ENCODE data around the gene EME1.

Gene EME1

GRCh38 chr17:50363217-50364060 is 9.6 kb upstream of the EME1 start:
- DNase-seq (ENCODE audit: low read depth in 3 of 3), result no peak

DNA sequence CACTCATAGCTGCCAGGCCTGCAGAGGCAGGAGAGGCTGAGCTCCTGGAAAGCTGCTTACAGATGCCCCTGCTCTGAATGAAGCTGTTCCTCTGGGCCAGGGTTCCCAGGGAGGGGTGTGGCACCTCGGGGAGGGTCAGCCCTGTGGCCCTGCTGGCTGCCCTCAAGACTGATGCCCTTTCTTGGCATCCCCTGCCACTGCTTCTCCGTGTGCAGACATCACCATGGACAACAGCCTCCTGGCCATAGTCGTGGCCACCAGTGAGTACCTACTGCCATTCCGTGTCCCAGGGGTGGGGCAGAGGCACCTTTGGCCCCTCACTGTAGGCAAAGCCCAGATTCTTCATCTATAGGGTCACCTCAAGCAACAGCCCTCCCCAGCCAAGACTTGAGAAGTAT is 9.0 kb upstream of the EME1 start:
- no peak for DNase-seq (ENCODE audit: low read depth in 3 of 3)

DNA sequence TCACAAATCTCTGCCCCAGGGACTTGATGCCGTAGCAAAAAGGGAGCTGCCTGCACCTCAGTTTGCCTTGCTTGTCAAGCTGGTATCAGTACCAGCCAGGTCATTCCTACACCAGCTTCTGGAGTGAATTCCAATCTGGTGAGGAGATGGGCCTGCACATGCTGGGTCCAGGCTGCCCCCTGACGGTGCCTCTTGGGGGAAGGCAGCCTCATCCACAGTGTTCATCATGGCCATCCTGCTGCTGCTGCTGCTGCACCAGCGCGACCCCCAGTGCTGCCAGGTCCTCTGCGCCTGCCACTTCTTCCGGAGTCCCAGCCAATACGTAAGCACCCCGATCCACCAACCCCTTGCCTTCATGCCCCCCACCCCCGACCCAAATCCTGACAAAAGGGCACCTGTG is 8.3 kb upstream of the EME1 start:
- no peak for DNase-seq (ENCODE audit: low read depth in 3 of 3)

DNA sequence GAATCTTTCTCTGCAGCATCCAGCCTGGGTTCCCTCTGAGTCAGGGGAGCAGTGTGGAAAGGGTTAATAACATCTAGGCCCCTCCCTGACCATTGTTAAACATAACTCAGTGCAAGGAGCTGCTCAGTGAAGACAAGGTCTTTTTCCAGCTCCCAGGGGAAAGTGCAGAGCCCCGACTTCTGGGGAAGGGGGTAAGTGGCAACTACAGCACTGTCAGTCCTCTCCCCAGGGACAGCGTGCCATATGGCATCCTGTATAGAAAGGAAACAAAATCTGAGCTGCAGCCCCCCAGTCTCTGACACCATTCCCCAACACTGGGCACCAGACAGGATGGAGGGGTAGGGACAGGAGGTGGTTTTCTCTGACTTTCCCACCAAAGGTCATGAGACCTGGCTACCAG is 7.9 kb upstream of the EME1 start:
- no peak for DNase-seq (ENCODE audit: low read depth in 3 of 3)

DNA sequence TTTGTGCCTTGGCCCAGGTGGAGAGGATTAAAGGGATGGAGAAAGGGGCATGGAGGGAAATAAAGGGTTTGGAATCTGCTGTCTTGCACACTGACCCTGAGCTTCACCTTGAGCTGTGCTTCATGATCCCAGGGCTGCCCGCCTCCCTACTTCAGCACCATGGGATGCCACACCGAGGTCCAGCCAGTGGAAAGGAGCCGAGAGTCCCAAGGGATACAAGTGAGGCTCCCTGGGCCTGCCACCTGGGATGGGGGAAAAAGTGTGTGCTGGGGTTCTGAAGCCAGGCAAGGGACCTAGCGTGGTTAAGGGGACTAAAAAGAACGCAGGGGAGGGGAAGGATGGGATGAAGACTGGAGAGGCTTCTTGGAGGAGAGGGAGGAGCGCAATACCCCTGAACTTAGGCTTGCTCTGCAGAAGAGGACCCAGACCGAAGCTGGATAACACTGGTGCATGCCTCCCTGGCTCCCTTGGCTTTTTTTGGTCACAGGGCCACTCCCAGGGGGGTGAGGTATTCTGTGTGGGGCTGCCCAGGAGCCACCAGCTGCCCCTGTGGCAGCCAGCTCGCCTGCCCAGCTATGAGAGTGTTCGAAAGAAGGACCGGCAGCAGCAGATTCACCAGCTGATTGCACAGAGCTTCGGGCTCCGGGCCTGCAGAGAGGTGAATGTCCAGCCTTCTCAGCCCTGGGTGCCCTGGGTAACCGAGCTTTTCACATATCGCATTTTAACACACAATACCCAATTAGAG is 7.2 kb upstream of the EME1 start:
- no peak for DNase-seq (ENCODE audit: low read depth in 3 of 3)

DNA sequence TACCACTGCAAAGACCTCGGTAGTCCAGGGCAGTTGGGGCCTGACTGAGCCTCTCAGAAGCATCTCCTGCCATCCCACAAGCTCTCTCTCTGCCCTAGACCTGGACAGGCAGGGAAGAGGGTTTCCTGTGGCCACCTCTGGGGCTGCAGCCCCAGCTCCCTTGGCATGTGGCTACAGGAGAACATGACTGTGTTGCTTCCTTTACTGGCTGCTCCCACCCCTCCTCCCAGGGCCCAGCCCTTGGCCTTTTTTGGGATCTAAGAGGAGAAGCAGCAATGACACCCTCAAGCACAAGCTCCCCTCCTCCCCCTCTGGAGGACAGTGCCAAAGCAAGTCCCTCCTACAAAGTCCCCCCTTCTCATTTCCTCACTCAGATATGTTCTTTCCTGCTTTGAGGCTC is 5.6 kb upstream of the EME1 start:
- no peak for DNase-seq (ENCODE audit: low read depth in 3 of 3)

- no peak for DNase-seq (ENCODE audit: low read depth in 3 of 3)
Measured at GRCh38 chr17:50370052-50370451, 3.0 kb upstream of the EME1 start.

DNA sequence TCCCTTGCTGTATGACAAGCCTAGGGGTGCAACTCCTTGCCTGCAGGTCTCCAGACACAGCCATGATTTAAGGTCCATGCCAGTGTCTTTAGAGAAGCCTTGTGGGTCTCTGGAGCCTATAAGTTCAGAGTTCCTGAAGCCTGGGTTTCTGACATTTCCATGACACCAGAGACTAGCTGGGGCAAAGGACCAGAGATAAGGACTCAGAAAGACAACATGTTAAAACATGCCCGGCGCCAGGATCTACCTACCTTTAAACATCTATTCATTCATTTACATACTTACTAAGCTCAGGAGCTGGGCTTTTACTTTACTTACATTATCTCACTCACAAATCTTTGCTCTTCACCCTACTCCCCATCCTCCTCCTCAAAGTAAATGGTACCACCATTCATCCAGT is 1.5 kb upstream of the EME1 start:
- DNase-seq (ENCODE audit: low read depth in 3 of 3), result no peak

- no peak for DNase-seq (ENCODE audit: low read depth in 3 of 3)
Measured at GRCh38 chr17:50372222-50372757, 739 bp upstream of the EME1 start.

DNA sequence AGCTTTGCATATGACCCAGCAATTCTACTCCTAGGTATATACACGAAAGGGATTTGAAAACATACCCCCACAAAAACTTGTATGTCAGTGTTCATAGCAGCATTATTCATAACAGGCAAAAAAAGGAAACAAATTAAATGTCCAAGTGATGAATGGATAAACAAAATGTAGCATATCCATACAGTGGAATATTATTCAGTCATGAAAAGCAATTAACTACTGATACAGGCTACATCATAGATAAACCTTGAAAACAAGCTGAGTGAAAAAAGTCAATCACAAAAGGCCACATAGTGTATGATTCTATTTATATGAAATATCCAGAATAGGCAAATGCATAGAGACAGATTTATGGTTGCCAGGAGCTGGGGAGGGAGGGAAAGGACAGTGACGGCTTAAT is 676 bp downstream of the EME1 start:
- DNase-seq (ENCODE audit: low read depth in 3 of 3), result no peak

DNA sequence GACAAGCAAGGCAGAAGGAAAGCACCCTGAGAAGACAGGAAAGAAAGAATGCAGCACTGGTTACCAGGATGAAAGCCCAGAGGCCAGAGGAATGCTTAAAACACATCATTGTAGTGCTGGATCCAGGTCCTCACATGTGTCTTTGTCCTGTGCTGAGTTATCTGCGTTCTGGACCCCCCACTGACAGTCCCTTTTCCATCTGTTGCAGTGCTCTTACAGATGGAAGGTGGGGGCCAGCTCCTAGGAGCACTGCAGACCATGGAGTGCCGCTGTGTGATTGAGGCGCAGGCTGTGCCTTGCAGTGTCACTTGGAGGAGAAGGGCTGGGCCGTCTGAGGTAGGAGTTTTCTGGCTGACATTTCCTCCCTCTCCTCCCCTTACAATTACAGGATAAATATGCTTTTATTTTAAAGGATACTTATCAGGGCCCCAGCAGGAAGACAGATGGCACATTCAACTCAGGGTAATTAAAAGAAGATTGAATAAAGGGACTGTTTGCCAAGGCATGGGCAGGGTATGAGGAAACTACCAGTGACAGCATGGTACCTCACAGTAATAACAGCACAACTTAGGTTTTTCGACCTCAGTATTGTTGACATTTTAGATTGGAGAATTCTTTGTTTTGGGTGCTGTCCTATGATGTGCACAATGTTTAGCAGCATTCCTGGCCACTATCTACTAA is 3.0 kb downstream of the EME1 start:
- DNase-seq (ENCODE audit: low read depth in 3 of 3), result no peak

GRCh38 chr17:50379351-50380132 is 6.5 kb downstream of the EME1 start:
- no peak for DNase-seq (ENCODE audit: low read depth in 3 of 3)

DNA sequence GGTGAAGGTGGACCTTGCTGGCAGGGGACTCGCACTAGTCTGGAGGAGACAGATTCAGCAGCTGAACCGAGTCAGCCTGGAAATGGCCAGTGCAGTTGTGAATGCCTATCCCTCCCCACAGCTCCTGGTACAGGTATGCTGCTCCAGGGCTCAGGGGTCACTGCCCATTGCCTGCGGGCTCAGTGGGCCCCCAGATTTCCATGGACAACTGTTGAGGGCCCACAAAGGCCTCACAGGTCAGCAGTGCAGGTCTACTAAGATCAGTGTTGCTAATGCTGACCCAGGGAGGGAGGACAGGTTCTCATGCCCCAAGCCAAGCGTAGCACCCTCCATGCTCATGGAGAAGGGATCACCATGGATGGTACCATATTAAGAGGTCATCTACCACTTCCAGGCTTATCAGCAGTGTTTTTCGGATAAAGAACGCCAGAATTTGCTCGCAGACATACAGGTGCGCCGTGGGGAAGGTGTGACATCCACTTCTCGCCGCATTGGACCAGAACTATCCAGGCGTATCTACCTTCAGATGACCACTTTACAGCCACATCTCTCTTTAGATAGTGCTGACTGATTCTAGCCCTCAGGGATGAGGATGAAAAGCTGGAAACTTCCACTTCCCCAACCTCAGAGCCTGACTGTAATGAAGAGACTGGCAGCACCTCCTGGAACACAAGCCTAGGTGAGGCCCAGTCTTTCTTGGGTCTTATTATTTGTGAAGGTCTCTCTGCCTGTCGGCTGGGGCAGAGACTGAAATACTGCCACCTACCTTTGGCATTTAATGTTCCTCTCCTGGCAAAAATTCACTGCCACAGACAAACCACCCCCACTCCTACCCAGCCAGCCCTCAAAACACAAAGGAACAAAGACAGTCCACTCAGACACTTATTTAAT is 7.6 kb downstream of the EME1 start:
- DNase-seq (ENCODE audit: low read depth in 3 of 3), result no peak

- no peak for DNase-seq (ENCODE audit: low read depth in 3 of 3)
Measured at GRCh38 chr17:50381260-50381815, 8.3 kb downstream of the EME1 start.

DNA sequence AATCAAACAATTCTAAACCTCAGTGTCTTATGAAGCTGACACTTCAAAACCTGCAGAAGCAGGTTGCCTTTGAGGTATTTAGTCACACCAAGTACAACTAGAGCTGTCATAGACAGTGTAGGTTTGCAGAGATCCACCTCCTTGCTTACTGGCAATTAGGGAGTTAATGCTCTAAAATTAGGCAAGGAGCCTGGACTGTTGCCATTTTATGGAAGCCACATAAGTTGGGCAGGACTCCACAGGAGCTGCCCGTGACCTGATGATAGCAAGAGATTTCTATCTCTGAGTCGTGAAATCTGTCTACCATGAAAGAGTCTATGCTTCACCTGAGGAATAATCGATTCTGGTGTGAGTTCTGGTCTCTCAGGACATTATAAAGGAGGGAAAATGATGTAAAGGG is 8.9 kb downstream of the EME1 start:
- no peak for DNase-seq (ENCODE audit: low read depth in 3 of 3)

- DNase-seq (ENCODE audit: low read depth in 3 of 3), result no peak
Measured at GRCh38 chr17:50382931-50383330, 9.9 kb downstream of the EME1 start.

GRCh38 chr17:50386510-50386909 is 13.5 kb downstream of the EME1 start:
- no peak for DNase-seq (ENCODE audit: low read depth in 3 of 3)

DNA sequence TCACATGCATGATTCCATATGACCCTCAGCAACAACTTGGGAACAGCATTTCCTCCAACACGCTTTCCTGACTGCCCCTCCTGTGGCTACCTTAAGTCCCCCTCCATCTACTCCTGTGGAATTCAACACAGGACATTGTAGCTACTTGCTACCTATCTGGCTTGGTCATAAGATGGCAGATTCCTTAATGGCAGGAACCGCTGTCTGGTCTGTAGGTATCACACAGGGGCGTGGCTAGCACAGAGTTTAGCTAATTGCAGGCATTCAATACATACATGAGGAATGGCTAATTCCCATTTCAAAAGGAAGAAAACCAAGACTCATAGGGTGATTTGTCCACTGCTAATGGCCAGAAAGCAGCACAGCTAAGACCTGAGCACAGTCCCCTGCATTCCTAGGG is 15.7 kb downstream of the EME1 start:
- DNase-seq (ENCODE audit: low read depth in 3 of 3), result no peak

GRCh38 chr17:50389534-50389933 is 16.5 kb downstream of the EME1 start:
- DNase-seq (ENCODE audit: low read depth in 3 of 3), result no peak

GRCh38 chr17:50392621-50393020 is 19.6 kb downstream of the EME1 start:
- DNase-seq (ENCODE audit: low read depth in 3 of 3), result no peak

Measured in stimulated activated CD4-positive, alpha-beta T cell treated with anti-CD3 and anti-CD28 coated beads, TNF-alpha, amount 100 ng/mL, for 48 hours (primary cell).